Testis (tissue), 2 donors: ENCODE results near the gene CWH43.

ENCODE experiments used
- CTCF ChIP-seq, 3 experiments: fragments of 450-650 bp in 2 of 3; fragments of 200-600 bp in 1 of 3; sonication (generic) in 1 of 3; IDR thresholded peaks; one replicate each; pipeline ENCODE4 v1.5.1; 2016 to 2019; ENCODE audit warnings: antibody characterized with exemption in 3 of 3, mild to moderate bottlenecking in 2 of 3, moderate library complexity in 1 of 3
- POLR2A ChIP-seq: fragments of 450-650 bp; IDR thresholded peaks from one replicate; pipeline ENCODE4 v1.6.1; 2017; ENCODE audit warnings: antibody characterized with exemption, mild to moderate bottlenecking, moderate library complexity

GRCh38 chr4:48974979-48975640 lies 11.0 kb upstream of the CWH43 start:
- no peak for TF ChIP-seq CTCF (IDR thresholded peaks at IDR 0.05)
- TF ChIP-seq POLR2A, result no peak
